Limb (tissue), 2 donors: ENCODE results near the gene ERCC4.
A peak's percentile ranks its signal among the peaks of the same experiment; 100 is the strongest.
"Not testable (repeated sequence)": the region's sequence is repeated elsewhere in the genome, so short reads cannot be mapped to it uniquely, and the experiment has no call there.

Source experiments
- DNase-seq, 2 donors: peaks; one replicate each; pipeline ENCODE4 v3.0.0-alpha.2; 2016; ENCODE audit errors: extremely low spot score in 2 of 2

The ERCC4 gene

GRCh38 chr16:13919683-13920509, at the start of gene ERCC4:
Gene ERCC4 (plus strand): TSS chr16:13920154. CDS start chr16:13920166, 12 bp downstream.
- DNase-seq, result peak; percentile 98 to 100

DNA sequence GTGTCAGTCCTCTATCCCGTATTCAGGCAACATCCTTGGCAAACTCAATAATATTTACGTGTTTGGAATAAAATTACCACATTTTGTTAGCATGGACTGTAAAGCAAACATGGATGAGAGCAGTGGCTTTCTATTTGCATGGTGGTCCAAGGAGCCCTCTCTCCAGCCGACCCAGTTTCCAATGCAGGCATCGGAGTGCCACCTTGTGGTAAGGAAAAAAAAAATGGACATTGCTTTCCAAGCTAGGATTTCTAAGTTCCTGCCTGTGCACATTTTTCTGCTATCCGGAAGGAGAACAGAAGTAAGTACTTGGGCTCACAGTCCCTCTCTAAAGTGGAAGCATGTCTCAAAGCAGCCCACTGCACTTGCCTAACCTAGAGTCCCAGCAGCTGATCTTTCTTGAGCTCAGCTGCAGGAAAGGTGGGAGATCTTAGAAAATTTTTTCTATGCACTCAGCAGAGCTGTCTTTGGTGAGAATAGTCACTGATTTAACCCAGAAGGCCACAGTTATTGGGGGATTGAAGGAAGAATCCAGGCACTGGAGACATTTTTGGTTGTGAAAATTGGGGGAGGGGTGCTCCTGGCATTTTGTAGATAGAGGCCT, 46.0 kb upstream of the ERCC4 start:
- DNase-seq, result peak; percentile 40 to 50

DNA sequence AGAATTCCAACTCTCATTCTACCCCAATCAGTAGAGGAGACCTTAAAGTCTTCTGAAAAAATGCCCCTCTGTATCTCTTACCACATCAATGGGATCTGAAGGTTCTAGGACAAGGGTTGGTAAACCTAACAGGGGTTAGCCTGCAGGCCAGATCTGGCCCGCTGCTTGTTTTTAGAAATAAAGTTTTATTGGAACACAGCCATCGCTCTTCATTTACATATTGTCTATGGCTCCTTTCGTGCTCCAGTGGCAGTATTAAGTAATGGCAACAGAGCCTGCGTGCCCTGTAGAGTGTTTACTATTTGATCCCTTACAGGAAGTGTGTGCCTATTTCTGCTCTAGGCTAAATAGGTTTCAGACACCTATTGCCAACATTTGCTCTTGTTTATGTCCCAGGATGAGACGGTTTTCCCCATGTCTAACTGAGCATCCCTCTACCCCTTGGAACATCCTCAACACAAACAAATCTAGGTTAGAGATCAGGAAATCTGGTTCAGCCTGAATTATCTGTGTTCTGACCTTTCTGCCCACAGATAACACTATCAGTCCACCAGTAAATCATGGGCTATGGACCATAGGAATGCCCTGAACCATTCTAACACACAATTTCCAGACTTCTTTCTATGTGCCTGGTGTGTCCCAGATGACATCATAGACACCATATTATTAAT, 44.2 kb upstream of the ERCC4 start:
- no peak for DNase-seq

DNA sequence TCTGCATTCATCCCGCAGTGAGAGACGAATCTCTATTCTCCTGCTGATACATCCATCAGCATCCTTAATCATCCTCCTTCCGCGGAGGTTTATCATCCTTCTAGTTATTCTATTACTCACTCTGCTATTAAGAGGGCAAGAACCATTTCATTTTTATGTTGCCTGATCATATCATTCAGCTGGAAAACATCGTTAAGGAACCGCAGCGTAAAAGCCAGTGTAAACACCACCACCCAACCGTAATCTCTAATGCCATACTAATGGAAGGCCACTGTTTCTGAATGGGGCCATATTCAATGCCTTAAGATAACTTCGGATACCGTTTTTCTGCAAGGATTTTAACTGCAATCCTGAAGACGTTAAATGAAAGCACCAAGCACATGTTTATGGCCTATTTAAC, 36.7 kb upstream of the ERCC4 start:
- DNase-seq, result no peak

DNA sequence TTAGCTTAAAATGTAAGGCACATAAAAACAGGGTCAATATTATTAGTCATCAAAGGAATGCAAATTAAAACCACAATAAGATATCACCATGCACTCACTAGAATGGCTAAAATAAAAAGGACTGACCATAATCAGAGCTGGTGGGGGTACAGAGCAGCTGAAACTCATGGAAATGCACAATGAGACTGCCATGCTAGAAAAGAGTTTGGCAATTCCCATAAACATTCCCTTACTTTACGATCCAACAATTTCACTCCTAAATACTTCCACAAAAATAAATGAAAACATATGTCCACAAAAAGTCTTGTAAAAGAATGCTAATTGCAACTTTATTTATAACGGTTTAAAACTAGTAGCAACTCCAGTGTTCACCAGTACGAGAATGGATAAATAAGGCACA, 36.1 kb upstream of the ERCC4 start:
- no peak for DNase-seq

- no peak for DNase-seq
Measured at GRCh38 chr16:13885700-13886099, 34.3 kb upstream of the ERCC4 start.

GRCh38 chr16:13886608-13887007, 33.3 kb upstream of the ERCC4 start:
- DNase-seq, result no peak

- not testable (repeated sequence) for DNase-seq
Measured at GRCh38 chr16:13889323-13889722, 30.6 kb upstream of the ERCC4 start.

- DNase-seq, result no peak
Measured at GRCh38 chr16:13892301-13892700, 27.7 kb upstream of the ERCC4 start.

DNA sequence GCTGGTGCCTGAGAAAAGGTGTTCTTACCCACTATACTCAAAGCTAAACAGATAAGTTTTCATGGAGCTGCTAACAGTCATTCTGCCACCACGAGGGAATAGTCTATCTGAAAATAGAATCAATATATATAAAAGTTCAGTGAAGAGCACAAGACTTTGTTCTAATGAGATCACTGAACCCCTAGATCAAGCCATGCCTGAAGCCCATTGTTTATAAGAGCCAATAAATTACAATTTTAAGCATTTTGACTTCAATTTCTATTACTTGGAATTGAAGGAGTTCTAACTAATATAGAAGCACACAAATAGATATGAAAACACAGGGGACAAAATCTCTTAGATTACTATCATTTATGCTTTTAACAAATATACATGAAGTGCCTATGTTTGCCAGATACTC, 24.4 kb upstream of the ERCC4 start:
- no peak for DNase-seq

DNA sequence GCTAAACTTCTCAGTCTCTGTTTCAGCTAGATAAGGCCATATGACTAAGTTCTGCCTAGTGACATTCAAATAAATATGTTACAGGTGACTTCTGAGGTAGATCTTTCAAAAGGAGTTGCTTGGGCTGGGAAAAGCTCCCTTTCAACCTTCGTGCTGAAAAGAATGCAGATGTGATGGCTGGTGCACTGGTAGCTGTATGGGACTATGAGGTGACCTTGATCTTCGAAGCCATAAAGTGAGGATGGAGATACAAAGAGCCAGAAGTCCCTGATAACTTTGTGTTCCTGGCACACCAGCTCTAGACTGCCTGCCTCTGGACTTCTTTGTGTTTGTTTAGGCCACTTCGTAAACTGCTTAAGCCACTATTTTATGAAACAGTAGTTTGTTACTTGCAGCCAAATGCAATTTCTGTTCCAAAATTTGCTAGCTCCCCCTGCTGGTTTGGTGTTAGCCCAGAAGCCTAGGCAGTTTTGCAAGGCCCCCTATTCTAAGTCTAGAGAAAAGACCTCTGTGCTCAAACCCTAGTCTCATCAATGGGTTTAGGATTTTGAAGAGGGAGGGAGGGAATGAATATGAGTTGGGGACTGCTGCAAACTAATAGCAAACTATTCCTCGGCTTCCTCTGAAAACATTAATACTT, 23.3 kb upstream of the ERCC4 start:
- DNase-seq, result no peak

DNA sequence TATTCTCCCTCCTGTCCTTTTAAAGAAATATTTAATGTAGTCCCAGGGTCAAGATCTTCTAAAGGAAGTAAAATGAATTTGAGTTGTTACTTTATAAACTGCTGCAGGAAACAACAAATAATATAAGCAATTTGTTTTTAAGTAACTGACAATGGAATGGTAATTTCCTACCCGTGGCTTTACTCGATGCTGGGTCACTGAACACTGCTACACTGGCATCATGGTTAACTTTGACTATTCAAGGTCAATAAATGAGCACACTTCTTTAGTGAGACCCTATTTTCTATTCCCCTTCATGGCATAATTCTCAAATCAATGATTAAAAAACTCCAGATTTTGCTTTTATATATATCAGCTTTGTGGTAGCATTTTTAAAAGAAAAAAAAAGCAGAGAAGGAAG, 22.1 kb upstream of the ERCC4 start:
- no peak for DNase-seq

- no peak for DNase-seq
Measured at GRCh38 chr16:13898233-13898632, 21.7 kb upstream of the ERCC4 start.

GRCh38 chr16:13902052-13902451, 17.9 kb upstream of the ERCC4 start:
- no peak for DNase-seq

DNA sequence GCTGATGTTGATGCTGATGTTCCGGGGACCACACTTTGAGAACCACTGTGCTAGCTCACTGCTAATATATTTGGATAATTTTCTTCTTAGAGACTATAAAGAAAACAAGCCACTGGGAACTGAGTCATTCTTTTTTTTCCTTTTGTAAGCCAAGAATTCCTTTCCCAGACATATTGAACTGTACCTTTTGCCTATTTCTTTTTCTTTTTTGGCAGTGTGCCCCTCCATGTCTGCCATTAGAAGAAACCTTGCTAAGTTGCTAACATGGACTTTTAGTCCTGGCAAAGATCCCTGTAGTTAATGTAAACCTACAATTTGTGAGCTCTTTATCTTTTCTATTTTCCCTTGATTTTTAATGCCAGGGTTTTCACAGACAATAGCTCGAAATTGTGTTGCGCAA, 17.3 kb upstream of the ERCC4 start:
- no peak for DNase-seq

DNA sequence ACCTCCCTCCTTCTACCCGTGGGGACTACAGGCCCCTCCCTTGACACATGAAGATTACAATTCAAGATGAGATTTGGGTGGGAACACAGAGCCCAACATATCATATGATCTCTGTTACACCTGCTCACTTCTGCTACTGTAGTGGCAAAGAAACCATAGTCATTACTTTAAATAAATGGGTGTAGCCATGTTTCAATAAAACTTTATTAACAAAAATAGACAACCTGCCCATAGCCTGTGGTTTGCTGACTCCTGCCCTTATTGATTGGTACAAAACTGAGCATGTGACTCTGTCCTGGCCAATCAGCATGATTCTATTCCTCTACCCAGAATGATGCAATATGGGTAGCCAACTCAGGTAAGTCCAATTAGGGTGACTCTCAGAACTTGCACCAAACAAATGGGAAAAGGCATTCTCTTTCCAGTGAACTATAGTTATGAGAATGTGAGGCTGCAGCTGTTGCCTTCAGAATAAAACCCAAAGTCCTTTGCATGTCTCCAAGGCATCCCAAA, 15.7 kb upstream of the ERCC4 start:
- no peak for DNase-seq

- not testable (repeated sequence) for DNase-seq
Measured at GRCh38 chr16:13904822-13905221, 15.1 kb upstream of the ERCC4 start.

DNA sequence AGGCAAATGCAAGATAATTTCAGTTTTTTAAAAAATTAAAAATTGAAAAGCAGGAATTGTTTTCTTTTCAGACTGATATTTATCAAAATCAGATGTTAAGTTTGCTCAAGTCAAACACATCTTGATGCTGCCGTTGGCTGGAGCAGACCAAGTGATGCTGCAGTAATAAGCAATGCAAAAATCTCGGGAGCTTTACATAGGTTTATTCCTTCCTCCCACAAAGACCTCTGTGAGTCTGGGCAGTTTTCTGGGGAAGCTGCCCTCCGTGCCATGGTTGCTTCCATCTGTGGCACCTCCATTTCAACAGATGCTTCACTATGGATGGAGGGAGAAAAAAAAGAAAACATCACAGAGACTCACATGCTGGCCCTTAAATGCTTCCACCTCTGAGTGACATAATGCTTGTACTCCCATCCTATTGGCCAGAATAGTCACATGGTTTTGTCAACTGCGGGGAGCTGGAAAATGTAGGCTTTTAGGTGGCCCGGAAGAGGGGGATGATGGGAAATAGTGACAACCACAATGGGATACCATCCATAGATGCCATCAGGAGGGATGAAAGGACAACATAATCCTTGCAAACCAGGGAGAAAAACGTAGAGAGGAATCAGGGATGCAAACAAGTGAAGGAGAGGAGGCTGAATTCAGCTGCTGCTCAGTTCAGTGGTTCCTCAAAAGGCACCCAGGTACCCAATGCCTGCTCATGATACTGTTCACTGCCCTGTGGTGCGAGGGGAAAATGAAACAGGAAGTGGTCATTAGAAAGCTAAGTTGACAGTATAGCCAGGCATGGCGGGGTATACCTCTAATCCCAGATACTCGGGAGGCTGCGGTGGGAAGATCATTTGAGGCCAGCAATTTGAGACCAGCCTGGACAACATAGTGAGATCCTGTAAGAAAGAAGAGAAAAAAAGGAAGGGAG, 13.5 kb upstream of the ERCC4 start:
- DNase-seq, result no peak

GRCh38 chr16:13907431-13907830, 12.5 kb upstream of the ERCC4 start:
- no peak for DNase-seq

GRCh38 chr16:13909069-13909468, 10.9 kb upstream of the ERCC4 start:
- no peak for DNase-seq

DNA sequence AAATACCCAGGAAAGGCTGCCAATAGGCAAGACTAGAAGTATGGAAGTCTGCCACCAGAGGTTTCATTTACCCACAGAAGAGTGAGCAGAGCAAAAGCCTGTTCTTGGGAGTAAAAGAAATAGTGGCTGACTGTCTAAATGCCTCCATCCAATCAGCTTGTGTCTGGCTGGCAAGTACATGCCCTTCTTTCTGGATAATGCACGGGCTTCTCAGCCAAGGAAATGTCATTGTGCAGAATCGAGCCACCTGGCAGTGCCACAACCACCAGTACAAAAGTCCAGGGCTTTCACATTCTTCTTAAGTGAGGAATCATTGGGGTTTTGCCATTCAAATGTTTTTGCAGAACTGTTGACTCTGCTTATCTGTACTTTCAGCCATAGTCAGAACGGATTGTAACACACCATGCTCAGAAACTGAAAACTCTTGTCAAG, 10.1 kb upstream of the ERCC4 start:
- DNase-seq, result peak in 1 of 2 donors; percentile 32
